GM18519 (cell line): ENCODE data around the gene MAP2K5.

Experiments used
- ATAC-seq: cut with Tn5 transposase; IDR thresholded peaks from one replicate; pipeline ENCODE4 v1.9.1; 2021; ENCODE audit warnings: mild to moderate bottlenecking, moderate library complexity; ENCODE audit not compliant: unreplicated experiment, low FRiP score

MAP2K5 gene

DNA sequence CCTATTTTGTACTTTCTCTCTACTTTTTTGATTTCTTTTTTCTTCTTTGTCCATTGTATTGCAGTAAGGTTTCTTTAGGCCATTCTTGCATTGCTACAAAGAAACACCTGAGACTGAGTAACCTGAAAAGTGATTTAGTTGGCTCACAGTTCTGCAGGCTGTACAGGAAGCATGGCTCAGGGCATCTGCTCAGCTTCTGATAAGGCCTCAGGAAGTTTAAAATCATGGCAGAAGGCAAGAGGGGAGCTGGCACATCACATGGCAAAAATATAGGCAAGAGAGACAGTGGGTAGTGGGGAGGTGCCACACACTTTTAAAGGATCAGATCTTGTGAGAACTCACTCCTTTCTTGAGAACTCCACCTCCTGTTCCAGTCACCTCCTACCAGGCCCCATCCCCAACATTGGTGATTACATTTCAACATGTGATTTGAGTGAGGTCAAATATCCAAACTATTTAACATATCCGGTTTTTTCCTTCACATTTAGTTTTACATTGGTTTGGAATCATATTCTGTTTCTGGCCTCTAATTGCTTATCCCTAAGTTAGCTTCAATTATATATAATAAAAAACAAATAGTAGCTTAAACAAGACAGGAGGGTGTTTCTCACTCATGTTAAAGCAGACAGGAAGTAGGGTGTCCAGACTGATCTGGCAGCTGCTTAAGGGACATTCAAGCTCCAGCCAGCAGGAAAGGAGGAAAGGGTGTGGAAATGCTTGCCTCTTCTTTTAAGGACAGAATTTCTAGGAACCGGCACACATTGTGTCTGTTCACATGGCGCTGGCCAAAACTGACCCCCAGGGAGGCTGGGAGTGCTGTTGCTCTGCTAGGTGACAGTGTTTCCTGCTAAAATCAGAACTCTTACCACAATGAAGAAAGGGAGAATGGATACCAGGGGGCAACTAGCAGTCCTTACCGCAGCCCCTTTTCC, 254.0 kb downstream of the MAP2K5 start:
- no peak for ATAC-seq

DNA sequence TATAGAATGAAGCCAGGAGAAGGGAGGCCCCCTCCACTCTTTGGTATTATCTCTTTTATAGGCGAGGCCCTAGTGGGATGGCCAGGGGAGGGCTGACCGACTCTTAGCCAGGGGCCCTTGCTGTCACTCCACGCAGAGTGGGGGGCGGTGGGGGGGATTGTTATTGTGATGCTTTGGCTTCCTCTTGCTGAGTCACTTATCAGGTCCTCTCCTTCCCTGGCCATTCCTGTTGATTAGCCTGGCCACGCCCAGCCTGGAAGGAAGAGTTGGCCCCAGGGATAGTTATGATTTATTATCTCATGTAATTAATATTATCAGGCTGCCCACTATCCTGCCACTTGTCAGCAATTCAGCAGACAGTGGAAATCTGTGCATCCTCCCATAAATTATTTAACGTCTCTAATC, 257.3 kb downstream of the MAP2K5 start:
- ATAC-seq: no peak

DNA sequence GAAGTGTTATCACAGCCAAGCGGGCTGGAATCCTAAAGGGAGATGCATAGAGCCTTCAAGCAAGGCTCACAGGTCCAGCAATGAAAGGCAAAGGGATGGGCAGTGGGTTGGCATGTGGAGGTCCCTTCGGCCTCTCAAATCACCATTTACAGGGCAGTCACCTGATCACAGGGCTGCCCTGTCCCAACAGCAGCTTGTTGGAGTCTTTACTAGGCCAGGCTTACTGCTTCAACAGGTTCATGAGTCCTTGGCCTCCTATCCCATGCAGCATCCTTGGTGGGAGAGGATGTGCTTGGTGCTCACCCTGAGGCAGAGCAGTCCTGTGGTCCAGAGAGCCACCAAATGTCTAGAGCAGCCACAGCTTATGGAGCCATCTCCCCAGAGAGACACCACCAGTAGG, 258.6 kb downstream of the MAP2K5 start:
- no peak for ATAC-seq

DNA sequence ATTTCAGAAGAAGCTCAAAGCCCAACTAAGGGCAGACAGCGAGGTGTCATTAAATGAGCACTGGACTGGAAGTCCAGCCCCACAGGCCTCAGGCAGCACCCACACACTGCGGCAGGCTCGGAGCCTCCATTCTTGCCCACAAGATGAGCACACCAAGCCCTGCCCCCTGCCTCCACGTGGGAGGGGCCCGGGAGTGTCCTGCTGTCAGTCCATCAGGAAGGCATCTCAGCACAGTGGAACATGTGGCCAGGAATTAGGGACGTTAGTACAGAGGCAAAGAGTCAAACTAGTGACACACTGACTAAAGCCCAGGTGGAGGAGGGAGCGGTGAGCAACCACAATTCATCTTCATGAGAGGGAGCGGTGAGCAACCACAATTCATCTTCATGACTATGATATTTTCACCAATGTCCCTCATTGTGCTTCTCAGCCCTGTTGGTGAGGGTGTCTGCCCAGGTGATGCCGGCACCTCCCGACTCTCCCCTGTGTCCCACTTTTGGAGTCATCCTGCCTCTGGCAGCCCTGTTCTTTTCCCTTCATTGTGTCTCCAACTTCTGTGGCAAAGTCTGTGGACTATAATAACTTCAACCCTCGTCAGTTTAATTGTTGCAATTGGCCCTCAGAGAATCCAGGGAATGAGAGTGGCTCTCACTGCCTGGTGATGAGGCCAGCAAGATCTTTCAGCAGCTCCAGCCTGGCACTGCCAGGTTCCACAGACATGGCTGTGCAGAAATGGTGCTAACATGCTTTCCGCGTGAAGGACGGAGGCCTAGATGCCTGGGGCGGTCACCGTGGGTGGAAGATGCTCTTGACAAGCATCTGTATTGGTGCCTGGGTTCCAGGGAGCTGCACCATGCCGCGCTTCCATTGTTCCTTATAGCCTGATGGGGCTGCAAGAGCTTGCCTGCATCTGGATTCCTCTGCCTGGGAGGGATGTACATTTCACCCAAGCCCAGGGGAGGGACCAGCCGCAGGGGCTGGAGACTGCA, 259.7 kb downstream of the MAP2K5 start:
- no peak for ATAC-seq

DNA sequence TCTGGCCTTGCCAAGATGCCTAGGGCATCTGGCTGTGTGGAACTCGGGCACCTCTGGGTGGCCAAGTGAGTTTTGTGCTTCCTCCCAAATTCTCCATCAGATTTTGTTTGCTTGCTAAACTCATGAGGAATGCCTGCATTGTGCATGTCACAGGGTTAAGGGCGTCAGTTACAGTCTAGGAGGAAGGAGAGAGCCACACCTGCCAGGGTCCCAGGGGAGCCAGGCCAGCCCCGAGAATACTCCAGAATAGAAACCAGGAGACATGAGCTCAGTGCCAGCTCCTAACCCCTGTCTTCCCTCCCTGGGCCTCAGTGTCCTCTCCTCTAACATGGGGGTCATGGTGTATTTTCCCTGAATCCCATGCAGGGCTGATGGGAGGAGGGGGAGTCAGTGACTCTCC, 260.8 kb downstream of the MAP2K5 start:
- ATAC-seq: no peak

DNA sequence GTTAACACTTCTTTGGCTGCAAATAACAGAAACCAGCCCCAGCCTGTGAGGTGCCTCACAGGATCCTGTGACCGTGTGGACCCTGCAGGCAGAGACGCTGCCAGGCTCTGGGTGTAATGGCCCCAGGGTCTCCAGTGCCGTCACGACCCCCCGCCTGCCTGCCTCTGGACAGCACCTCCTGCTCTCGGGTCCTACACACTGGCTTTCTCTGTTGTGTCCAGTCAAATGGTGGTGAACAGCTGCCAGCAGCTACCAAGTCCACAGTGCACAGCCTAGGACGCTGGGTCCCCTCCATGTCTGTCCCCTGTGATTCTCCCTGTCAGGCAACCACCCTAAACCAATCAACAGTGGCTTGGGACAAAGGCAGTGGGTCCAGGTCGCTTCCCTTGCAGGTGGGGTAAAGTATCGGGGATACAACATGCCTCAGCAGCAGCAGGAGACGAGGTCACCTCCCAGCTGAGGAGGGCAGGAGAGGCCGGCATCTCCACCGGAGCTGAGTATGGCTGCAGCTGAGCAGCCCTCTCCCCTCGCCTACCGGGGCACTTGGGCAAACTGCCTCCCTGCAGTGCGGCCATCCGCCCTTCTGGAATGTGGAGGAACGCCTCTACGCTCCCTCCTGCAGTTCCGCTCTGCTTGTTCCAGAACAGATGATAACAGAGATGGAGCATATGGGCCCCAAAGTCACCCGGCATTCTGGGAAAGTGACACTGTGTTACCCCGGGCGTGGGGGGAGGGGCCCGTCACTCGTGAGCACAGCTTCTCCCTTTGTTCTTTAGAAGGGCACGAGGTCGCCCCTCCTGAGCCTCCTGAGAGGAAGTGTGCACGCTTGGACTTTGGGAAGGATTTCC, 261.7 kb downstream of the MAP2K5 start:
- ATAC-seq: no peak

DNA sequence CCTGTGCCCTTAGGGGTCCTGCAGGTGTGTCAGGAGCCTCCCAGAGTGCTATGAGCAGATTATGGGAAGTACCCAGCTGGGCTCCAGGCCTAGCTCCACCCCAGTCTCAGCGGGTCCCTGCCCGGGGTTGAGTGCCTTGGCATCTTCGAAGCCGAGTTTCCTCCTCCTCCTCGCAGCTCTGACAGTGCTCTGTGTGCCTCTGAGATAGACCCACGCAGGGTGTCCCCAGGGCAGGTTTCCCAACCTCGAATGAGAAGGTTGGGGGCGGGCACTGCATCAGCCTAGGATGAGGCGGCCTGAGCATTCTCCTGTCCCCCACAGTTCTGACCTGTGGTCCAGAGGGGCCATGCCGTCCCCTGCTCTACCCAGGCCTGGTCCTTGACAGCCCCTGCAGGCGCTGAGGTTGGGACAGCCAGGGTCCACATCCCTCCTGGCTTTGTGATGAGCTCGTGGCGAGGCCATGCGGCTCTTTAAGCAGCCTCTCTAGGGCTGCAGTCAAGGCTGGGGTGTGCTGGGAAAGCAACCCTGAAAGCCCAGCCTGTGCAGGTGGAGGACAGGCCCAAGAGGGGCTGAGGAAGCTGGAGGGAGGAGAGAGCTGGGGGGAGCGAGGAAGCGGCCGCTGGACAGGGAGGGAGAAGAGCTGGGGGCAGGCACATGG, 262.6 kb downstream of the MAP2K5 start:
- no peak for ATAC-seq

DNA sequence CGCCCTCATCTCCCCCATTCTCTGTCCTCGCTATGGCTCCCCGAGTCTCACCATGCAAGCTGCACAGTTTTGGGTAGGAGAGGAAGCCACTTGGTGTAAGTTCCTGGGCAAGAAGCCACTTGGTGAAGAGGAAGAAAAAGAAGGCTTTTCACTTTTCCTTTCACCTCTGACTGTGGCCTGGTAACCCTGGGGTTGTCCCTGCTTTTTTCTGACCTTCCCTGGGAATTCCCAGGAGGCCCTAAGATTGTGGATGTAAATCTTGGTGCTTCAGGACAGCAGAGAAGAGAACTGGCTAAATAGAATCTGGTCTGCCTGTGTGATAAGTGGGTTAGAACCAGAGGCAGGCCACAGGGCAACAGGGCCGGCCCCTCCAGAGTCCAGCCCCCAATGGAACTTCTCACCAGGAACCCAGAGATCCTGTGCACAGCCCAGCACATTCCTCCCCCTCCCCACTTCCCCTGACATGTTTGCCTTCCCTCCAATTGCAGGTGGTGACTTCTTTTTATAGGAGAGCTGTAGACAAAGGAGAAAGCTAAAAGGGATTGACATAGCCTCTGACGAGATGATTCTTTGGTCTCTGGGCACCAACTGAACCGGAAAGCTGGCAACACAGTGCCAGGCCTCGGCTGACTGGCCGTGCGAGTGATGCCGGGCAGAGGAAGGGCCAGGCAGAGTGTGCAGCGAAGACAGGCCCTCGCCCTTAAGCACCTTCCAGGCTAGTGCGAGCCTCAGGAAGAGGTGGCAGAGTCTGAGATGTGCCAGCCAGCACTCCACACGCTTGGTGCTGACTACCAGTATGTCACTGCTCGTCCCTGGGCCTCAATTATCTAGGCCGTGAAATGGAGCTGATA, 263.4 kb downstream of the MAP2K5 start:
- no peak for ATAC-seq

DNA sequence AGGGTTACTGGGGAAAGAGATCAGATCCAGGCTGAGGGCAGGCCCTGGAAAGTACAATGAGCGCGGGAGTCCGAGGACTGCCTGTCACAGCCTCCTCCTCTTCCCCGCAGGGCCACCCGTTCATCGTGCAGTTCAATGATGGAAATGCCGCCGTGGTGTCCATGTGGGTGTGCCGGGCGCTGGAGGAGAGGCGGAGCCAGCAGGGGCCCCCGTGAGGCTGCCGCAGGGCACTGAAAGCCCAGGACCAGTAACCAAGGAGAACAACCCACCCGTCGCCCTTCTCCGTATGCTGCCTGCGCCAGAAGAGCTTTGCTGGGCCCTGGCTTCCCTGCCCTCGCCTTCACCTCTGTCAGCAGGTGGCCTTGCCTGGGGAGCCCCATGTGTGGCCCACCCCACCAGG, 264.0 kb downstream of the MAP2K5 start:
- no peak for ATAC-seq

DNA sequence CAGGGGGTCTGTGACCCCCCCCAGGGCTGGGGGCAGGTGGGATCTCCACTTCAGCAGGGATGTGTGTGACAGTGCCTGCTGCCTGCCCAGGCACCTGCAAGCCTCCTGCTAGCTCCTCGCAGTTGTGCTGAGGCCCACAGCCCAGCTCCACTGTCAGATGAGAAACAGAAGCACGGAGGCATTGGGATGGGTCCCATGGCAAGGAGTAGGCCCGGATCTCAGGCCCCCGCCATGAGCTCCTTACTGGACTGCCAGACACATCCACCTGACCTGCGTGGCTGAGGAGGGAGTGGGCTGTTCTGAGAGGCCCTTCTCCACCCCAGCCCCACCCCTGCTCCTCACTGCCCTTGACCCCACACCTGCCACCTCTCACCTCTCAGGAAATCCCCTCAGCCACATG, 264.6 kb downstream of the MAP2K5 start:
- ATAC-seq: no peak

DNA sequence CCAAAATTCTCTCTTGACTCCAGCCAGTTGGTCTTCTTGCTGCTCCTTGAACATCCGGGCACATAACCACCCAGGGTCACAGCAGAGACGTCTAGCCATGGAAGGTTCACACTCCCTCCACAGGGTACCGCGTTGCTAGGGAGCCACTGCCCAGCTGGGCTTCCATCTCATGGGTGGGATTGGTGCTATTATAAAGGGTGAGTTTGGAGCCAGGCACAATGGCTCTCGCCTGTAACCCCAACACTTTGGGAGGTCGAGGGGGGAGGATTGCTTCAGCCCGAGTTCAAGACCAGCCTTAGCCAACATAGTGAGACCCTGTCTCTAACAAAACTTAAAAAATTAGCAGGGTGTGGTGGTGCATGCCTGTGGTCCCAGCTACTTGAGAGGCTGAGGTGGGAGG, 265.3 kb downstream of the MAP2K5 start:
- ATAC-seq: no peak

DNA sequence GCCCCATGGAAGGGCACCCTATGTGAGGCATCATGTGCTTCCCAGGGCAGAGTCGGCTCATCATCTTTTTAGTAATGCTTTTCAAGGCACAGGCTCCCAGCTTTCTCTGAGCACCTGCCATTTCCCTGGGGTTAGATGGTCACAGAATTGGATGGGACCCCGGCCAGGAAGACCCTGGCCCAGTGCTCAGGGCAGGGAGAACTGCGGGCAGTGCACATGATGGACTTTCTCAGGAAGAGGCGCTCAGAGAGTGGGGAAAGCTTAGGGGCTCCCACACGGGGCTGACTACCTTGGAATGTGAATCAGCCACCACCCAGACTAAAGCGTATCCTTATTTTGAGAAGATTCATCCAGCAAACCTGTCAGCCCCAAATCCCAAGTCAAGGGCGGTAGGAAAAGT, 266.3 kb downstream of the MAP2K5 start:
- ATAC-seq: no peak

DNA sequence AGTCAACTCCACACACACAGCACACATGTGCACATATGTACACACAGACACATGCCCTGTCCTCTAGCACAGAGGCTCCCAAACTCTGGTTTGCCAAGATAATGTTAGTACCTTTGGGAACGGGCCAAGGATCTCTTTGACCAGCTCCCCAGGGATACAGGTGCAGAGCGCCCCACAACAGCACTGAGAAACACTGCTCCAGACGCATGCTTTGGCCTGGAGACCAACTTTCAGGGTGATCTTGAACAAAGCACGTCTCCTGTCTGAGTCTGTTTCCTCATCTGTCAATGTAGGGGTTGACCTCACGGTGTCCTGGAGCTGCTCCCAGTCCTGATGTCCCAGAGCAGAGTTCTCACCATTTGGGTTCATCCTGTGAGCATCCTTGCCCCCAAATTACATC, 266.9 kb downstream of the MAP2K5 start:
- no peak for ATAC-seq

DNA sequence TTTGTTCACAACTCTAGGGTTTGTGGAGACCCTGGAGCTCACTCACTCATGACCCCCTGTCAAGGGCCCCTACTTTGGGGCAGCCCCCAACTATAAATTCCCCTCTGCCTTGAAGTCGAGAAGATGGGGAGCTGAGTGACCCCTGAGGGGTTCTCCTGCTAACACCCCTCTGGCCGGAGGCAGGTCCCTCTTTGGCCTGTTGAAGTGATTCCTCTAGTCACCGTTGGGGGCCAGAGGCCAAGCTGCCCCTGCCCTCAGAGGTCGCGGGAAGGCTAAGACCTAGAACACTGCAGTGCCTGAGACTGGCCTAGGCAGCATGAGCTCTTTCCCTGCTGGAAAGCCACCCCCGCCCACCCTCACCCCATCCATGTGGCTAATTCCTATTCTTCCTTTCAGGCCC, 267.4 kb downstream of the MAP2K5 start:
- ATAC-seq: no peak

DNA sequence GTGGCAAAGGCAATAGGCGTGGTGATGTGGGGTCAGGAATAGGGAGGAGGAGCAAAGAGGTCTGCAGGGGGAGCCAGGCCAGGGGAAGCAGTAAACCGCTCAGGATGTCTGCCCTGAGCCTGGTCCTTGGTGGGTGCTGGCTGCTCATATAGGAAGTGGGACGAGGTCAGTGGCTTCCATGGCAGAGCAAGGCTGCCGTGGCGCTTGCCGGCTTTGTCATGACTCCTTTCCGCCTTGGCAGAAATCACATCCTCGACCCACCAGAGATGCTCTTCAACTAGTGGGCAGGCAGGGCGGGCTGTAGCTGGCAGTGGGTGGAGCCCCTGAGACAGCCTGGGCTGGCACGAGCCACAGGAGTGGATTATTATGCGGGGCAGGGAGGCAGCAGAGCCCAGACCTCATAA, 269.7 kb downstream of the MAP2K5 start:
- no peak for ATAC-seq

DNA sequence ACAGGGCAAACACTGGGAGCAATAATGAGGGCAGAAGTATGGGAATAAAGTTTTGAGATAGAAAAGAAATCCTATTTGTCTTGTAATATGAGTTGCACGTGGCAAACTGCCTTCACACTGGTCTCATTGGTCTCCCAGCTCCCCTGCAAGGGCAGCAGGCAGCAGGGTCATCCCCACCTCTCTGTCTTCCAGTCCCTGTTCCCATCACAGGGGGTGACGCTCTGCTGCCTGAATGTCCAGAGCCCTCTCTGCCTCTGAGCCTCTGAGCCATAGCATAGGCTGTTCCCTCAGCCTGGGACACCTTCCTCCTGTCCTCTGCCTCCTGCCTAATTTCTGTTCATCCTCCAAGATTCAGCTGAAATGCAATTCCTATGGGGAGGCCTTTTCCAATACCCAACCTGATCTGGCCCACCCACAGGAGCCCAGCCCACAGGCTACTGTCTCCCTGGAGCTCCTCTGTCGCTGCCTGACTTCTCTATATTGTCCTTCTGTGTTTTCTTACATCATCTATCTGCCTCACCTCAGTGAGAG, 270.7 kb downstream of the MAP2K5 start:
- no peak for ATAC-seq

DNA sequence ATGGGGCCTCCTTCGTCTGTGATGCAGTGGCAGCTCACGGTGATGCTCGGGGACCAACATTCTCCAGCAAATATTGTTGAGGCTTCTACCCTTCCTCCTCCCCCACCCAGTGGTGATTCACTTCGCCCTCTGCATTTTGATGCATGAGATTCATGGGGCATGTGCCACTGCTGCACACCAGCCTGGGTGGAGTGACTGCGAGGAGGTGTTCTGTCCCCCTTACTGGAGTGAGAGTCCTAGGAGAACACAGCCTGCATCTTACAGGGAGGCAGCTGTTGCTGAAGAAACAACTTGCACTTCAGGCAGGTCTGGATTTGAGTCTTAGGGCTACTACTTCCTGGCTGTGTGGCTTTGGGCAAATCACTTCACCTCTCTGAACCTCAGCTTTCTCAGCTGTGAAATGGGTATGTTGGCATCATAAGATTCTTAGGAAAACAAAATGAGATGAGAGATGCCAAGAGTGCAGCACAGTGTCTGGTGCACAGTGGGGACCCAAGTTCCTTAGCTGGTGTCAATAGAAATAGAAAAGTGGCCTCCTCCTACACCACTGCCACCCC, 272.6 kb downstream of the MAP2K5 start:
- ATAC-seq: no peak

DNA sequence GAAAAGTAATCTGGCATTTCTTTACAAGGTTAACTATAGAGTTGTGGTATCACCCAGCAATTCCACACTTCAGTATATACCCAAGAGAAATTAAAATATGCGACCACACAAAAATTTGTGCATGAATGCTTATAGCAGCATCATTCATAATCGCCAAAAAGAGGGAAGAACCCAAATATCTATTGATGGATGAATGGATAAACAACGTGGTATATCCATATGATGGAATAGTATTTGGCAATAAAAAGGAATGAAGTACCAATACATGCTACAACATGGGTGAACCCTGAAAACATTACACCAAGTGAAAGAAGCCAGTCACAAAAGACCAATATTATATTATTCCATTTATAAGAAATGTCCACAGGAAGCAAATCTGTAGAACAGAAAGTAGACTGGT, 274.2 kb downstream of the MAP2K5 start:
- ATAC-seq: no peak
